CD4-positive, alpha-beta T cell (primary cell): ENCODE results near the gene CDC16. TPM values are rescaled to one million over a fixed set of nuclear protein-coding genes. Genes with fewer than 3 reads are reported as not detected.

Experiments
- ATAC-seq: fragments of 200-7000 bp; cut with Tn5 transposase; one replicate; pipeline ENCODE4 v1.10.0; 2022; ENCODE audit warnings: mild to moderate bottlenecking; ENCODE audit not compliant: poor library complexity
- CTCF ChIA-PET: fragments of 350-600 bp; sonication (Branson Sonifier 250); formaldehyde crosslinking; loops from one replicate; lab custom pipeline; 2021; ENCODE audit warnings: antibody characterized with exemption, inconsistent platforms; lab: Charles Lee
- POLR2A ChIA-PET: fragments of 350-600 bp; sonication (Branson Sonifier 250); formaldehyde crosslinking; loops from one replicate; lab custom pipeline; 2021; ENCODE audit warnings: antibody characterized with exemption, inconsistent platforms; lab: Charles Lee
- DNase-seq, 14 experiments: peaks; one replicate each; pipeline ENCODE4 v3.0.0-alpha.2; 2013 to 2020; ENCODE audit warnings: mixed read lengths in 2 of 14
- H3K27ac ChIP-seq, 2 donors: one replicate each; pipeline versions ENCODE4 v1.5.1 to v1.7.0; 2013; ENCODE audit warnings: low read length in 2 of 2, low read depth in 1 of 2, mild to moderate bottlenecking in 1 of 2
- H3K27me3 ChIP-seq, 2 experiments: 1 replicate in 1 of 2; 2 replicates in 1 of 2; pipeline versions ENCODE4 v1.6.1 to v1.7.0; 2013; ENCODE audit warnings: low read length in 2 of 2, control low read depth in 1 of 2, mild to moderate bottlenecking in 1 of 2, moderate library complexity in 1 of 2; ENCODE audit not compliant: insufficient read depth in 2 of 2, control insufficient read depth in 1 of 2
- H3K36me3 ChIP-seq: one replicate; pipeline ENCODE4 v1.6.1; 2013; ENCODE audit warnings: low read length, control low read depth; ENCODE audit not compliant: insufficient read depth
- H3K4me1 ChIP-seq: one replicate; pipeline ENCODE4 v1.6.1; 2013; ENCODE audit warnings: low read length, control low read depth; ENCODE audit not compliant: insufficient read depth
- H3K4me3 ChIP-seq: one replicate; pipeline ENCODE4 v1.5.1; 2013; ENCODE audit warnings: mild to moderate bottlenecking, low read length, moderate library complexity
- H3K9me3 ChIP-seq, 2 experiments: 1 replicate in 1 of 2; 2 replicates in 1 of 2; pipeline versions ENCODE4 v1.6.1 to v1.7.0; 2013; ENCODE audit warnings: low read length in 2 of 2, mild to moderate bottlenecking in 2 of 2, control low read depth in 1 of 2, moderate library complexity in 1 of 2; ENCODE audit not compliant: control insufficient read depth in 1 of 2, insufficient read depth in 1 of 2
- H3K27ac Mint-ChIP-seq: one replicate; pipeline ENCODE4 v1.8.0; 2020; ENCODE audit warnings: mixed read lengths
- H3K27me3 Mint-ChIP-seq: one replicate; pipeline ENCODE4 v1.8.0; 2021; ENCODE audit warnings: mixed read lengths
- H3K36me3 Mint-ChIP-seq: one replicate; pipeline ENCODE4 v1.8.0; 2021; ENCODE audit warnings: low read depth, mixed read lengths
- H3K4me1 Mint-ChIP-seq: one replicate; pipeline ENCODE4 v1.8.0; 2021; ENCODE audit warnings: low read depth, mixed read lengths
- H3K4me3 Mint-ChIP-seq: one replicate; pipeline ENCODE4 v1.8.0; 2020; ENCODE audit warnings: mild to moderate bottlenecking, mixed read lengths
- H3K9me3 Mint-ChIP-seq: one replicate; pipeline ENCODE4 v1.8.0; 2020; ENCODE audit warnings: mixed read lengths
- CTCF ChIP-seq: fragments of 200-600 bp; IDR thresholded peaks from one replicate; pipeline ENCODE4 v1.8.0; 2022; ENCODE audit warnings: antibody characterized with exemption, mild to moderate bottlenecking
- intact Hi-C, 2 experiments: fragments of 100-400 bp; cut with DNase I in 1 of 2; cut with micrococcal nuclease in 1 of 2; formaldehyde crosslinking; loops; one replicate each; pipeline versions ENCODE4 v1.15.1 to v1.9.0; 2023 to 2025; cut with DNase I, micrococcal nuclease
- total RNA-seq, 174 experiments: library from RNA in 2 of 174; stranded (reverse) in 2 of 174; gene quantifications; one replicate each; pipeline ENCODE4 v1.2.3 and lab custom pipeline; 2021 to 2026

CDC16 gene
- total RNA-seq, 2 experiments from 2014 or later, result 68.4 to 69.4 TPM

GRCh38 chr13:114282041-114282670 is 47.5 kb downstream of the CDC16 start:
- TF ChIP-seq CTCF, result no peak
- CTCF ChIA-PET, result interaction anchor here (2.6 kb wide), 1 partner anchor 52 kb away, joined by 11 read pairs; no protein-coding TSS in a partner anchor
- Mint-ChIP-seq H3K9me3 (no peaks in the 10 kb centered on the region), H3K4me1 (peaks cover 65% of the 10 kb centered on the region), H3K4me3 (peak overlapping the region; percentile 95), H3K27ac (peak overlapping the region; percentile 94), H3K36me3 (peaks cover 63% of the 10 kb centered on the region), H3K27me3 (no peaks in the 10 kb centered on the region)
- H3K27ac ChIP-seq, result peak overlapping the region; percentile 30 to 65
- H3K9me3 ChIP-seq, result no peaks in the 10 kb centered on the region
- intact Hi-C loops, result loop anchor here in 1 of 2 experiments (1.0 kb wide), 1 partner anchor 32 kb away; the partner anchor contains the start of gene CHAMP1
- ATAC-seq, result peak; percentile 74
- H3K27me3 ChIP-seq, result no peaks in the 10 kb centered on the region
- H3K4me3 ChIP-seq, result peak overlapping the region; percentile 79
- peaks cover 37% of the 10 kb centered on the region for H3K4me1 ChIP-seq
- DNase-seq, result peak; percentile 5 to 87 (median 62)
- POLR2A ChIA-PET, result interaction anchor here (1.0 to 1.6 kb wide), 10 partner anchors 29 to 215 kb away, joined by 3 to 15 read pairs (median 5); partner anchors contain the start of genes CDC16 and CHAMP1
- H3K36me3 ChIP-seq, result peaks cover 20% of the 10 kb centered on the region

DNA sequence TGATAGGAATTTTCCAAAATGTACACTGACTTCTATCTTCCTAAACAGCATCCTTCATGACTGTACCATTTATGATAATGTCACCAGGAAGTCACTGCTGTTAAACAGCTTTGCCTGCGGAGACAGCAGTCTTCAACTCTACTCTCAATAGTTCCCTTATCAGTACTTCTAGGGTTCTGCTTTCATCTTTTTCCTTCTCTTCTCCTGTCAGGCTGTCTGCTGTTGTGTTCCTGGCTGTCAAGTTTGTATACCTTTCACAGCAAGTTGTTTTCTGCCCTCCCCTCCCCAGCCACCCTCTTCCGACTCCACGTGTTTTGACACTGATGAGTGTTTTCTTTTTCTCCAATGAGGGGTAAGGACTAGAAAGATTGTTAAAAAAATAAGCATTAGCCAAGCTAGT is 48.9 kb downstream of the CDC16 start:
- Mint-ChIP-seq H3K36me3 (peaks cover 69% of the 10 kb centered on the region), H3K9me3 (no peaks in the 10 kb centered on the region), H3K27me3 (no peaks in the 10 kb centered on the region), H3K4me1 (peaks cover 68% of the 10 kb centered on the region), H3K27ac (peak overlapping the region; percentile 68), H3K4me3 (peak overlapping the region; percentile 85)
- ATAC-seq, result no peak
- intact Hi-C loops, result no loop called here
- POLR2A ChIA-PET, result no interaction called here
- no peak for TF ChIP-seq CTCF
- no peaks in the 10 kb centered on the region for H3K9me3 ChIP-seq
- H3K4me3 ChIP-seq, result no peak overlapping the region
- H3K36me3 ChIP-seq, result peaks cover 32% of the 10 kb centered on the region
- CTCF ChIA-PET, result no interaction called here
- no peak for DNase-seq
- H3K4me1 ChIP-seq, result peaks cover 37% of the 10 kb centered on the region
- H3K27ac ChIP-seq, result no peak overlapping the region
- no peaks in the 10 kb centered on the region for H3K27me3 ChIP-seq

DNA sequence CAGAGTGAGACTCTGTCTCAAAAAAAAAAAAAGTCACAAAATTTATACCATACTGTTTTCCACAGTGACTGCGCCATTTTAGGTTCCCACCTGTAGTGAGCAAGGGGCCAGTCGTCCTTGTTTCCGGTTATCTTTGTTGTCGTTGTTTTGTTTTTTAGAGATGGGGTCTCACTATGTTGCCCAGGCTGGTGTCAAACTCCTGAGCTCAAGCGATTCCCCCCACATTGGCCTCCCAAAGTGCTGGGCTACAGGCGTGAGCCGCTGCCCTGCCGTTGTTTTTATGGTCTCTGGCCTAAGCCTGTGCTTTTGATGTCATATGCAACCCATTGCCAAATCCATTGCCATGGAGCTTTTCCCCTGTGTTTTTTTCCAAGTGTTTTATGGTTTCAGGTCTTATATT is 50.0 kb downstream of the CDC16 start:
- DNase-seq, result no peak
- POLR2A ChIA-PET, result interaction anchor here (0.6 kb wide), 1 partner anchor 34 kb away, joined by 3 read pairs; no protein-coding TSS in a partner anchor
- peak overlapping the region; percentile 61 for H3K4me3 Mint-ChIP-seq

More for the DNA sequence above, 50.0 kb downstream of the CDC16 start:
- Histone ChIP-seq H3K27ac (no peak overlapping the region), H3K4me1 (peaks cover 33% of the 10 kb centered on the region), H3K36me3 (peaks cover 40% of the 10 kb centered on the region), H3K27me3 (no peaks in the 10 kb centered on the region), H3K9me3 (no peaks in the 10 kb centered on the region), H3K4me3 (no peak overlapping the region)
- peak overlapping the region; percentile 51 for H3K27ac Mint-ChIP-seq
- intact Hi-C loops, result no loop called here
- H3K9me3 Mint-ChIP-seq, result no peaks in the 10 kb centered on the region
- peaks cover 57% of the 10 kb centered on the region for H3K4me1 Mint-ChIP-seq
- no peaks in the 10 kb centered on the region for H3K27me3 Mint-ChIP-seq
- TF ChIP-seq CTCF, result no peak
- ATAC-seq, result no peak
- H3K36me3 Mint-ChIP-seq, result peaks cover 79% of the 10 kb centered on the region
- CTCF ChIA-PET, result no interaction called here
